HK-2 (cell line): ENCODE results near the gene GOLGA6D.
"Not testable (repeated sequence)": the region's sequence is repeated elsewhere in the genome, so short reads cannot be mapped to it uniquely, and the experiment has no call there.

Experiments used
- DNase-seq: peaks from one replicate; pipeline ENCODE4 v3.0.0-alpha.2; 2018; ENCODE audit not compliant: unreplicated experiment

GOLGA6D gene

GRCh38 chr15:75284152-75284551 lies 1.5 kb downstream of the GOLGA6D start:
- not testable (repeated sequence) for DNase-seq

- not testable (repeated sequence) for DNase-seq
These were observed 11.0 kb downstream of the GOLGA6D start for GRCh38 chr15:75293660-75294059.

GRCh38 chr15:75298541-75299310 lies 16.1 kb downstream of the GOLGA6D start:
- not testable (repeated sequence) for DNase-seq

- DNase-seq: not testable (repeated sequence)
These were observed 16.7 kb downstream of the GOLGA6D start for GRCh38 chr15:75299311-75299688.

GRCh38 chr15:75300026-75300425 lies 17.4 kb downstream of the GOLGA6D start:
- not testable (repeated sequence) for DNase-seq

GRCh38 chr15:75302318-75302717 lies 19.7 kb downstream of the GOLGA6D start:
- no peak for DNase-seq

- not testable (repeated sequence) for DNase-seq
These were observed 20.1 kb downstream of the GOLGA6D start for GRCh38 chr15:75302753-75303152.

- no peak for DNase-seq
These were observed 23.6 kb downstream of the GOLGA6D start for GRCh38 chr15:75306188-75306587.

GRCh38 chr15:75307778-75308390 lies 25.2 kb downstream of the GOLGA6D start:
- DNase-seq: peak; percentile 28

- no peak for DNase-seq
These were observed 27.1 kb downstream of the GOLGA6D start for GRCh38 chr15:75309711-75310110.

GRCh38 chr15:75312548-75312947 lies 29.9 kb downstream of the GOLGA6D start:
- not testable (repeated sequence) for DNase-seq

- no peak for DNase-seq
These were observed 30.6 kb downstream of the GOLGA6D start for GRCh38 chr15:75313116-75313845.

- DNase-seq: no peak
These were observed 32.1 kb downstream of the GOLGA6D start for GRCh38 chr15:75314552-75315290.

- DNase-seq: not testable (repeated sequence)
These were observed 36.7 kb downstream of the GOLGA6D start for GRCh38 chr15:75319231-75319897.

- DNase-seq: no peak
These were observed 39.1 kb downstream of the GOLGA6D start for GRCh38 chr15:75321711-75322110.

- no peak for DNase-seq
These were observed 43.3 kb downstream of the GOLGA6D start for GRCh38 chr15:75325922-75326321.

- DNase-seq: no peak
These were observed 44.4 kb downstream of the GOLGA6D start for GRCh38 chr15:75327005-75327404.

GRCh38 chr15:75327491-75327890 lies 44.9 kb downstream of the GOLGA6D start:
- no peak for DNase-seq

- DNase-seq: no peak
These were observed 46.1 kb downstream of the GOLGA6D start for GRCh38 chr15:75328493-75329314.

- no peak for DNase-seq
These were observed 46.9 kb downstream of the GOLGA6D start for GRCh38 chr15:75329571-75329970.
